Type B pancreatic cell (in vitro differentiated cells): ENCODE measurements around the gene IL3. TPM values are rescaled to one million over a fixed set of nuclear protein-coding genes. Genes with fewer than 3 reads are reported as not detected.

Experiments used
- DNase-seq: peaks from one replicate; pipeline ENCODE4 v3.0.0; 2021; ENCODE audit warnings: mixed read lengths; ENCODE audit not compliant: unreplicated experiment; ENCODE audit errors: extremely low spot score
- H3K27ac Mint-ChIP-seq: 2 replicates; pipeline ENCODE4 v1.8.0; 2021; ENCODE audit warnings: mild to moderate bottlenecking, mixed read lengths
- H3K27me3 Mint-ChIP-seq: 2 replicates; pipeline ENCODE4 v1.8.0; 2021; ENCODE audit warnings: mixed read lengths
- H3K36me3 Mint-ChIP-seq: 2 replicates; pipeline ENCODE4 v1.8.0; 2021; ENCODE audit warnings: mixed read lengths
- H3K4me1 Mint-ChIP-seq: one replicate; pipeline ENCODE4 v1.8.0; 2021; ENCODE audit warnings: mixed read lengths; ENCODE audit not compliant: unreplicated experiment
- H3K4me3 Mint-ChIP-seq: 2 replicates; pipeline ENCODE4 v1.8.0; 2021; ENCODE audit warnings: mild to moderate bottlenecking, mixed read lengths
- H3K9me3 Mint-ChIP-seq: 2 replicates; pipeline ENCODE4 v1.8.0; 2021; ENCODE audit warnings: mixed read lengths
- total RNA-seq: library from RNA; stranded (reverse); gene quantifications from 2 replicates; pipeline ENCODE4 v1.2.1, GENCODE V29; 2021; ENCODE audit warnings: low replicate concordance
- TF ChIP-seq, protein P1 (sequence below): fragments of 200-600 bp; sonication (generic); conservative IDR thresholded peaks from 2 replicates; pipeline ENCODE4 v1.5.0; 2021; ENCODE audit warnings: antibody characterized with exemption, mild to moderate bottlenecking

The IL3 gene
- total RNA-seq, 1 donor from 2014 or later = not detected

DNA sequence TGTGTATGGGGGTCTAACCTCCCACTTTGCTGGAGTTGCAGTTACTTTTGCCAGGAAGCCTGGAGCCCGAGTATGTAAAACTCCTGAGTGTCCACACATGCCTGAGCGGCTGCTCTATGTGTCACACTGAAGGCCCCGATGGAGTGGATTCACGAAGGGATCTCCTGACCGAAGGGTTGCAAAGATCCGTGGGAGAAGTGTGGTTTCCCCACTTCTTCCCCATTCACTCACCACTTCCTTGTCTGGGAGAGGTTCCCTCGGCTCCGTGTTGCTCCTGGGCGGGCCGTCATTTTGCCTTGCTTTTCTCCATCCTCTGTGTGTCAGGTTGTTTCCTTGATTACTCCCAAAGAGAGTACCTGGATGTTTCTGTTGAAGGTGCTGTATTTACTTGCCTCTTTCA is 16.2 kb upstream of the IL3 start:
- Mint-ChIP-seq H3K27me3 (peaks cover 28% of the 10 kb centered on the region), H3K4me1 (no peaks in the 10 kb centered on the region), H3K9me3 (no peaks in the 10 kb centered on the region), H3K36me3 (no peaks in the 10 kb centered on the region), H3K27ac (no peak overlapping the region), H3K4me3 (no peak overlapping the region)
- TF ChIP-seq, protein P1, sequence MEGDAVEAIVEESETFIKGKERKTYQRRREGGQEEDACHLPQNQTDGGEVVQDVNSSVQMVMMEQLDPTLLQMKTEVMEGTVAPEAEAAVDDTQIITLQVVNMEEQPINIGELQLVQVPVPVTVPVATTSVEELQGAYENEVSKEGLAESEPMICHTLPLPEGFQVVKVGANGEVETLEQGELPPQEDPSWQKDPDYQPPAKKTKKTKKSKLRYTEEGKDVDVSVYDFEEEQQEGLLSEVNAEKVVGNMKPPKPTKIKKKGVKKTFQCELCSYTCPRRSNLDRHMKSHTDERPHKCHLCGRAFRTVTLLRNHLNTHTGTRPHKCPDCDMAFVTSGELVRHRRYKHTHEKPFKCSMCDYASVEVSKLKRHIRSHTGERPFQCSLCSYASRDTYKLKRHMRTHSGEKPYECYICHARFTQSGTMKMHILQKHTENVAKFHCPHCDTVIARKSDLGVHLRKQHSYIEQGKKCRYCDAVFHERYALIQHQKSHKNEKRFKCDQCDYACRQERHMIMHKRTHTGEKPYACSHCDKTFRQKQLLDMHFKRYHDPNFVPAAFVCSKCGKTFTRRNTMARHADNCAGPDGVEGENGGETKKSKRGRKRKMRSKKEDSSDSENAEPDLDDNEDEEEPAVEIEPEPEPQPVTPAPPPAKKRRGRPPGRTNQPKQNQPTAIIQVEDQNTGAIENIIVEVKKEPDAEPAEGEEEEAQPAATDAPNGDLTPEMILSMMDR = no peak
- peak; percentile 47 for DNase-seq

DNA sequence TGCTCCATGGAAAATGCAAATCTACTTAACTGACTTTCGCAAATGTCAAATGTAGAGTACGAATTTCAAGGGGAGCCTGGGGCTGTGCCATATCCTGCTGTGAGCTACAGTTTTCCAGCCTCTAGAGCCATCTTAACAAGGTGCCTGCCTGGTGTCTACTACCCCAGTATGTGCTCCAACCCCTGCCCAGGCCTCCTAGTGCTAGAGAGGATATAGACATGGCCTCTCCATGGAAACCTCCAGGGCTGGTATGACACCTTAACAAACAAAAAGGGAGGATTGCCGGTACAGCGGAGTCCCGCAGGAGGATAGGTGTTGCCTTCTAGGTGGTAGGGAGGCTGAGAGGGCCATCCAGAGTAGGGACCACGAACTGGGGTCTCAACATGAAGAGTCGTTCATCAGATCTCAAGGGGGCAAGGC is 13.6 kb upstream of the IL3 start:
- Mint-ChIP-seq H3K27me3 (peaks cover 8% of the 10 kb centered on the region), H3K4me1 (no peaks in the 10 kb centered on the region), H3K4me3 (no peak overlapping the region), H3K36me3 (no peaks in the 10 kb centered on the region), H3K9me3 (no peaks in the 10 kb centered on the region), H3K27ac (no peak overlapping the region)
- peak; percentile 29 for DNase-seq
- TF ChIP-seq, protein P1 = no peak

DNA sequence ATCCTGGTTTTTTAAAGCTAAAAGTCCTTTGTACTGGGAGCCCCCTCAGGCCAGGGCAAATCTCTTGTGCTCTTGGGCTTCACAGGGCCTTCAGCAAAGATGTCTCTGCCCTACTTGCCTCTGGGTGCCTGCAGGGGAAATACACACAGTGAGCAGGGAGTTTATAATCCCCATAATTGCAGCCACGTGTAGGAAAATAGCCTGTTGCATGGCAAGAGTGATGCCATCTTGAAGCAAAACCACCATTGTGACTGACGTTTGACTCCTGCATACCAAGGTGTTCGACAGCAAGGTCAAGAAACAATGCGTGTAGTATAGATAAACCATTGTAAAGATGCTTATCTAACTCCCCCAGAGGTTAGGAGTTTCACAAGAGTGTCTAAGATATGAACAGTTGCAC is 11.4 kb upstream of the IL3 start:
- Mint-ChIP-seq H3K4me3 (no peak overlapping the region), H3K27me3 (peaks cover 6% of the 10 kb centered on the region), H3K9me3 (no peaks in the 10 kb centered on the region), H3K36me3 (no peaks in the 10 kb centered on the region), H3K4me1 (no peaks in the 10 kb centered on the region), H3K27ac (no peak overlapping the region)
- TF ChIP-seq, protein P1 = no peak
- DNase-seq = peak; percentile 36

- H3K36me3 Mint-ChIP-seq = no peaks in the 10 kb centered on the region
- H3K27ac Mint-ChIP-seq = no peak overlapping the region
- no peaks in the 10 kb centered on the region for H3K4me1 Mint-ChIP-seq
- H3K9me3 Mint-ChIP-seq = no peaks in the 10 kb centered on the region
- no peak overlapping the region for H3K4me3 Mint-ChIP-seq
- peaks cover 6% of the 10 kb centered on the region for H3K27me3 Mint-ChIP-seq
- TF ChIP-seq, protein P1 = no peak
- no peak for DNase-seq
Observed at GRCh38 chr5:132049559-132049958, 10.9 kb upstream of the IL3 start.

- H3K36me3 Mint-ChIP-seq = no peaks in the 10 kb centered on the region
- no peaks in the 10 kb centered on the region for H3K4me1 Mint-ChIP-seq
- no peak overlapping the region for H3K27ac Mint-ChIP-seq
- DNase-seq = peak; percentile 40
- peaks cover 6% of the 10 kb centered on the region for H3K27me3 Mint-ChIP-seq
- H3K9me3 Mint-ChIP-seq = no peaks in the 10 kb centered on the region
- TF ChIP-seq, protein P1 = no peak
- H3K4me3 Mint-ChIP-seq = no peak overlapping the region
Observed at GRCh38 chr5:132050136-132050535, 10.3 kb upstream of the IL3 start.
